Middle frontal gyrus (tissue), 1 donor: ENCODE results near the gene PTPRN2.
"Not testable (repeated sequence)": the region's sequence is repeated elsewhere in the genome, so short reads cannot be mapped to it uniquely, and the experiment has no call there.

ENCODE experiments used
- DNase-seq: peaks from one replicate; pipeline ENCODE4 v3.0.0-alpha.2; 2015; ENCODE audit warnings: low spot score; ENCODE audit errors: extremely low spot score

PTPRN2 gene

DNA sequence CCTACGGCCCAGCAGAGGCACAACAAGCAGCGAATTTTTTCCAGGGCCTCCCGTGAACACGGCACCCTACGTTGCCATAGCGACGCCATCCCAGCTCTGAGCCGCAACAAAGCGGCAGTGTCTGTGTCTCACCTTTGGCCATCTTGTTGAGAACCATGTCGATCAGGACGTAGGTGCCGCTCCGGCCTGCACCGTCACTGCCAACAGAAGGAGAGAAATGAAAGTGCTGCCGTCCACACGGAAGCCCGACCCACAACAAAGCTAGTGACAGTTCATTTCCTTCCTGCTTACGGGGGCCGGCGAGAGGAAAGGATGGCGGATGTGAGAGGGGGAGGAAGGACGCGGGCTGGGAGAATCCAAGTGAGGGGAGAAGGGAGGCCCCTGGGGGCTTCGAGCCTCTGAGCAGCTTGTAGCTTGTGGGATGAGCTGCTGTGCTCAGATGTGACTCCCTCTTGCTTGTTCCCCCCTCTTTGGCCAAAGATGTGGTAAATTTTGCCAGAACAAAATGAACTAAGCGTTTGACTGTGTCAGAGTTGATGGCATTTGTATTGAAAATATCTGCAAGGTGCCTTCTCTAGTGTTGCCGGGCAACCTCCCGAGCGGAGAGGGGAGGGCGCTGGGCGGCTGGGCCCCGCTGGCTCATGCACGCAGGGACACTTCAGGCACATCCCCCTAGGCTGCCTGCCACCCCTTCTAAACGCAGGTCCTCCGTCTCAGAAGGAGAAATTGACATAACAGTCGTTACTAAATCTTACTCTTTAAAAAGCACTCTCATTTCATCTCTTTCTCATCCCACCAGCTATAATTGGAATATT is 1018.6 kb downstream of the PTPRN2 start:
- DNase-seq = no peak

DNA sequence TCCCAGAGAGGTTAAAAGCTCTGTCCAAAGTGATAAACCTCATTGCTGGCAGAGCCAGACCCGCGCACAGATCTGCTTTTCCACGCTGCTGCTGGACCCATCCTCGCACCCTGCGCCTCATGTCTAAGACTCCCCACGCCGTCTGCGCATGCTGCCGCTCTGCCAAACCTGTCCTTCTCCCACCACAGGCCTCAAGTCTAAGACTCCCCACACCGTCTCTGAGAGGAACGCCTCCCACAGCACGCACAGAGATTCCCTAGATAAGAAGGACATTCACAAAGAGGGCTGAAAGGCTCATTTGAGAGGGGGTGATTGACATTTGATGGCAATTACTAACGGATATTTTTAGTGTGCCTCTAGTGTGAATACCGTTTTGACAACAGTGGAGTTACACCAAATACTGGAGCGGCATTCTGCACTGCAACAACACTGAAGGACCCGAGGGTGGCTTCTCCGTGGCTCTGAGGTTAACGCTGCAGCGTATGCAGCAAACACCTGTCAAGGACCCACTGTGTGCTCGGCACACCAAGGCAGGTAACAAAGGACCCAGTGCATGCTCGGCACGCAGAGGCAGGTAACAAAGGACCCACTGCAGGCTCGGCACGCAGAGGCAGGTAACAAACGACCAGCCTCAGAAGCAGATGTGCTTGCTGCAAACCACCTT is 1019.4 kb downstream of the PTPRN2 start:
- no peak for DNase-seq

DNA sequence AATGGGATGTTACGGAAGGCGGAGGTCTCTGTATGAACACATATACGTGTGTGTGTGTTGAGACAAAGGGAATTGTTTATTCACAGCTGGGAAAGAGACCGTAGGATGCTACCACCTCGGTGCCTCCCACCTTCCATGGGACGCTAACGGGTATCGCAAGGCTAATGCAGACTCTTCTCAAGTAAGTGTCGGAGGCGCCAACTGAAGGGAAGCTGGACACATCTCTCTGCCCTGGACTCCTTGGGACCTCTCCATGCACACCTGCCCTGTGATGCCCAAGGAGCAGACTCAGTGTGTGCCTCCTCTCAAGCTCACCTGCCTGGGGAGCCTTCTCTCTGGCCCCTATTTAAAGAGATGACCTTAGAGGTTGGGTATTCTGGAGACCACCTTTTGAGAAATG is 1020.0 kb downstream of the PTPRN2 start:
- DNase-seq = no peak

DNA sequence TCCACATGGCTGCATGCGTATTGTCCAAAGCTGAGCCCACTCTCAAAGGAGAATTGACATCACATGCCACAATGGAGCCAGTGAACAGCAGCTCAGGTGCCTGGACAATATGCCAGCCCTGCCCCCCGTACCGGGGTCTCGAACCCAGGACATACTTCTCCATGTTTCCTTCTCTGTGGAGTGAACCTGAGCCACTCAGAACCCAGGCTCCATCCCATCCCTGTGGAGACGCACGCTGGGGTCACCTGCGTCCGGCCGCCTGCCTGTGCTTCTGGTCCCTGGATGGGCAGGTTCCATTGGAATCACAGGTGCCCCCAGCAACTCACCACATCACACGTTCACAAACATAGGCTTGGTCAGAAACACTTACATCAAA is 1021.0 kb downstream of the PTPRN2 start:
- DNase-seq = no peak

DNA sequence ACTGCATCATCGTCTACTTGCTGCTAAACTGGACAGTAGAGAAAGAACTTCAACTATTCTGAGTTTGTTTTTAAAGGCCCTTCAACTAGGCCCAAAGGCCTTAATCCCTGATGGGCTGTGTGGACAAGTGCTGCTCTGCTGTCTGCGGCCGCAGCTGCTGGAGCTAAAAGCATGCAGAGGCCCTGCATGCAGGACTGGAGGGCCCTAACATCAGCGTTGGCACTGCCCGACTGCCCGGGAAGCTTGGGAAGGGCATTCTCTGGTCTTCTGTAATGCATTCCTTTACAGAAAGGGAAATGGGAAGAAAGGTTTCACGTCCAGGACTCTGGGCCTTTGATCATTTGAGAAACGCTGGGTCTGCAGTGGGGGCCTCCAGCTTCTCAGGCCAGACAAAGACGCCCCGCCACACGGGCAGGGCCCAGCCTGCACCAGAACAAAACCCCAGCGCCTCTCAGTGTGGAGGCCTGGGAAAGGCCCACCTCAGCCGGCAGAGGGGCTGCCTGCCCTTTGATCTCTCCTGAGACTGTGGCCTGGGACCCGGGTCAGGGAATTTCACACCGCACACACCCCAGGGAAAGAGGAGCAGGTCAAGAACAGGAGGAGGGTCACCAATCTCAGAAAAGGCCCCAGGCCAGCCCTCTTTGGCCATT is 1021.5 kb downstream of the PTPRN2 start:
- DNase-seq = no peak

DNA sequence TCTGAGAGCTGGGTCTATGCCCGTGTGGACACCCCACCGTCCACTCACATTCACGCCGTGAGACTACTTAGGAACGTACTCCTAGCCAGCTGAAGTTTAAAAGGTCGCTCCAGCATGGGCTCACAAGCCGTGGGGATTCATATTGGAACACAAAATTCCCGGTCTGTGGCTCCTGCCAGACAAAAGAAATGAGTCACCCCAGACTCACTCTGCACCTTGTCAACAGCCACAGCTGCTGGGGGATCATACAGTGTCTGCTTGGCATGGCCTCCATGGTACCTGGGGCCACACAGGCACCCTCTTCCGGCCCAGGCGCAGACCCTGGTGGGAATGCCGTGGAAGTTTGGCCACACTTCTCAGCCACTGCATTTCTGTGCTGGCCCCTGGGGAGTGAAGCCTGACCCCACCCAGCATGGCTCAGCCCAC is 1022.4 kb downstream of the PTPRN2 start:
- DNase-seq = no peak

DNA sequence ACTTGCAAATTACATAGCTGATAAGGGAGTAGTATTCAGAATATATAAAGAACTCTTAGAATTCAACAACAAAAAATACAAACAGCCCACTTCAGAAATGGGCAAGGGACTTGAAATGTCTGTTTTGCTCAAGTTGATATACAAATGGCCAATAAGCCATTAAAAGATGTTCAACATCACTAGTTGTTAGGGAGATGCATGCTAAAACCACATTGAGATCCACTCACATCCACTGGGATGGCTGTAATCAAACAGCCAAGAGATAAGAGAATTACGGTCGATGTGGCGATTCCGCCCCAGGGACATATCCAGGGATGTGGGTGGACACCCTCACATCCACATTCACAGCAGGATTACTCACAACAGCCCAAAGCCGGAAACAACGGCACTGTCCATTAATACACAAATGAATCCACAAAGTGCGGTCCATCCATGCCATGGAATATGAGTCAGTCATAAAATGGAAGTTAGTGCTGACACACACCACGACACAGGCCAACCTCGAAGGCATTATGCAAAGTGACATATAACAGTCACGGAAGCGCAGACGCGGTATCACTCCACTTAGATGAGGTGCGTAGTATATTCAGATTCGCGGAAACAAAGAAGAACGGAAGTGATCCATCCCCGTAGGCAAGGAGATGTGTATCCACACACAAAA is 1023.0 kb downstream of the PTPRN2 start:
- DNase-seq = no peak

DNA sequence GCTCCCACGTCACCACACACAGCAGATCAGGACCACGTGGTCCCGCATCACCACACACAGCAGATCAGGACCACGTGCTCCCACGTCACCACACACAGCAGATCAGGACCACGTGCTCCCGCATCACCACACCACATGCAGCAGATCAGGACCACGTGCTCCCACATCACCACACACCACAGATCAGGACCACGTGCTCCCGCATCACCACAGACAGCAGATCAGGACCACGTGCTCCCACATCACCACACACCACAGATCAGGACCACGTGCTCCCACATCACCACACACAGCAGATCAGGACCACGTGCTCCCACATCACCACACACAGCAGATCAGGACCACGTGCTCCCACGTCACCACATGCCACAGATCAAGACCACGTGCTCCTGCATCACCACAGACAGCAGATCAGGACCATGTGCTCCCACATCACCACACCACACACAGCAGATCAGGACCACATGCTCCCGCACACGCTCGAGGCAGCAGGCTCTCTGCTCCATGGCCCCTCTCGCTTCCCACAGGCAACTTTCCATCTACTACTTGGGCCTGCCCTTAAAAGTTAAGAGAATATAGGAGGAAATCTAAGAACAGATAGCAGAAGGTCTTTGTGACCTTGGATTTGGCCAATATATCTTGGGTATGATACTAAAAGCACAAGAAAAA is 1024.0 kb downstream of the PTPRN2 start:
- DNase-seq = not testable (repeated sequence)

DNA sequence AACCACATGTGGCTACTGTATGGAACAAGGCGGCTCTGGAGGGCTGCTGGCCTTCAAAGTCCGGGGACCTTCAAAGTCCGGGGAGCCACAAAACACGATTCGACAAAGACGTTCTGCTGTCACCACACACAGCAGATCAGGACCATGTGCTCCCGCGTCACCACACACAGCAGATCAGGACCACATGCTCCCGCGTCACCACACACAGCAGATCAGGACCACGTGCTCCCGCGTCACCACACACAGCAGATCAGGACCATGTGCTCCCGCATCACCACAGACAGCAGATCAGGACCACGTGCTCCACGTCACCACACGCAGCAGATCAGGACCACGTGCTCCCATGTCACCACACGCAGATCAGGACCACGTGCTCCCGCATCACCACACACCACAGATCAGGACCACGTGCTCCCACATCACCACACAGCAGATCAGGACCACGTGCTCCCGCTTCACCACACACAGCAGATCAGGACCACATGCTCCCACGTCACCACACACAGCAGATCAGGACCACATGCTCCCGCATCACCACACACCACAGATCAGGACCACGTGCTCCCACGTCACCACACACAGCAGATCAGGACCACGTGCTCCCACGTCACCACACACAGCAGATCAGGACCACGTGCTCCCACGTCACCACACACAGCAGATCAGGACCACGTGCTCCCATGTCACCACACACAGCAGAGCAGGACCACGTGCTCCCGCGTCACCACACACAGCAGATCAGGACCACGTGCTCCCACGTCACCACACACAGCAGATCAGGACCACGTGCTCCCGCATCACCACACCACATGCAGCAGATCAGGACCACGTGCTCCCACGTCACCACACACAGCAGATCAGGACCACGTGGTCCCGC is 1024.9 kb downstream of the PTPRN2 start:
- not testable (repeated sequence) for DNase-seq

DNA sequence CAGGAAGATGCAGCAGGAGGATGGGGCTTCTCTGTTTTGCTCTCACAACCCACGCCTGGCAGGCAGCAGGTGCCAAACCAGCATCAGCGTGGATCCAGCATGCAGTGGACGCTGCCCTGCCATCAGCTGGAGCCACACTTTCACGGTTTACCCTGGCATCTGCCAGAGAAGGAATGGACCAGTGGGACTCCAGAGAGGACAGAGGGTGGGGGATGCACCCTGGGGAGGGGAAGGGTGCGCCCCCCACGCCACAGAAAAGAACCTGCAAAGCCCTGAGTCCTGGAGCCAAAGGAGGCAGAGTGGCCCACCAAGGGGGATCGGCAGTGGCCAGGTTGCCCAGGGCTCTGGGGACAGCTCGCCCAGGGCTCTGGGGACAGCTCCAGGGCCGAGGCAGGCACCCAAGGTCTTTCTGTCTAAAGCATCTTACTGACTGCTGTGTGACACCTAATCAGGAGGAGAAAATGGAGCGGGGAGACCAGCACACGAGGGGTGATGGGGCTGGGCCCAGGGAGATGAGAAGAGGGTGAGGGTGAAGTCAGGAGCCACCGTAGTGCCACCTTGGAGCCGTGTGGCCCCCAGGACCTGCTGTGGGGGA is 1025.7 kb downstream of the PTPRN2 start:
- no peak for DNase-seq

DNA sequence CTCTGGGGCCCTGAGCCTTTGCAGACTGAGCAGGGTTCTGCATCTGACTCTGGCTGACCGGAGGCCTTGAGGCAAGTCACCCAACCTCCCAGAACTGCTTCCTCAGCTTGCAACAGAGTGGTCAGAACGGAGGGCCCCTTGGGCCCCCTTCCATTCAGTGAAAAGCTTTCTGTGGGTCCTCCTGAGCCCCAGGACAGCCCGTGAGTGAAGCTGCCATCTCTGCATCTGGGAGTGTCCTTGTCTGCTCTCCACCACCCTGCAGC is 1026.2 kb downstream of the PTPRN2 start:
- no peak for DNase-seq

DNA sequence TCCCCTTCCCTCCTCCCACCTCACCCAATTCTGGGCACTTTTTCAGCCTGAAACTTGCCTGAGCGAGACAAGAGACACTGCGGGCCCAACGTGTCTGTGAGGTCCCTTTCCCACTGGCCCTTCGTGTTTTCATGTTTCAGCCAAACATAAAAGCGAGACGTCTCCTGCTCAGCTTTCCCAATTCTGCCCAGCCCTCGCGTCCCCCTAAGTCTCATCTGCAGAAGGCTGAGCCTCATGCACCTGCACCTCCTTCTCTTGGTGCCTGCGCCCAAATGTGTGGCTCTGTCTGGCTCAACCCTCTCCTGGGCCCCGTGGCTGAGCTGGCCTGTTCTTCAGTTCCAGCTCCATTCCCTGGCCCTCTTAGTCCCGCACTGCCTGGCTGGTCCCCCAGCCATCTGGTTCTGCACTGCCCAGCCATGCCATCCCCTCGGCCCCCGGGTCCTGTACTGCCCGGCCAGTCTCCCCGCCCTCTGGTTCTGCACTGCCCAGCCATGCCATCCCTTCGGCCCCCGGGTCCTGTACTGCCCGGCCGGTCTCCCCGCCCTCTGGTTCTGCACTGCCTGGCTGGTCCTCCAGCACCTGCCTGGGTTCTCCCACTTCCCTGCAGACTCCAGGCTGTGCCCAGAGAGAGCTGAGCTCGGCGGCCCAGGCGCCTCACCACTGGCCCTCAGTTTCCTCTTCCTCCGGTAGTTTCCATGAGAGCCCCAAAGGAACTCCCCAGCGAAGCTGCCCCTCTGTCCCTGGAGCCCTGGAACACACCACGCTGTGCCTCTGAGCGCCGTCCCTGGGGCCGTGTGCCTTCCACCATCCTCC is 1026.7 kb downstream of the PTPRN2 start:
- no peak for DNase-seq

DNA sequence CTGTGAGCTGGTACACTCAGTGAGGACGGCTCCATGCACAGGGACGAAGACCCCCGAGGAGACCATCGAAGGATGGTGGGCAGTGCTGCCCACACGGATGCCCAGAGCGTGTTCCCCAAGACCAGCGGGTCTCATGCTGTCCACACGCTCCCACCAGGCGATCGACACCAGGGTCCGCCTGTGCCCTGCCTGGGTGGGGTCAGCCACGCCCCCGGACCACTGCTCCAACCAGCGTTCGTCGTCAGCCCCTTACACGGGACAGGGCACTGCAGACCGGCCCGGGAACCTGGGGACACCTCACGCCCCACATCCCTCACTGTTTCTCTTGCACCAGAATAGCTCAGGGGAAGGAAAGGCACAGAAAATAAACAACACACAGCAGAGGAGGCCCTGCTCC is 1027.4 kb downstream of the PTPRN2 start:
- no peak for DNase-seq

DNA sequence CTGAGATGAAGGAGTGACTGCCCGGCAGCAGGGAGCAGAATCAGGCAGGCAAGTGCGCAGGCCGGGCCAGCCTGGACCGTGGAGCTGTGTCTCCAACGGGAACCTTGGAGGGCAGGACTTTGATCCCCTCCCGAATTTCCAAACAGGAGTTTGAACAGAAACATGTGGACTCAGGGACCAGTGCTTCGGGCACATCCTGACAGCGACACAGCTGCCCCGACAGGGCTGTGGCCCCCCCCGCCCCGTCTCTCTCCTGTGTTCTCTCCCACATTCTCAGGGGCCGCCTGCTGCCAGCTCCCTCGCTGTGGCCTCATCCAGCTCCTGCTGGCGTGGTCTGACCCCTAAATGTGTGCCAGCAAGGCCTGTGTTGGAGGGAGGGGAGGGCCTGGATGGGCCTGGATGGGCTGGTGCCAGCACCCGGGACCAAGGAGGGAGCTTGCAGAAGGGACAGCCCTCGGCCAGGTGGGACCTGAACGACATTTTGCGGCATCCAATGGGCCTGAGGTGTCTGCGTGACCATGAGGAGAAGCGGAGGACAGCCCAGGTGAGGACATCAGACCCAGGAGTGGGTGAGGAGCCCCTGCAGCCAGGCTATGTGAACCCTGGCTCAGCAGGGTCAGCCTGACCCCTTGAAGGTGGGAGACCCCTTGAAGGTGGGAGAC is 1027.9 kb downstream of the PTPRN2 start:
- no peak for DNase-seq

DNA sequence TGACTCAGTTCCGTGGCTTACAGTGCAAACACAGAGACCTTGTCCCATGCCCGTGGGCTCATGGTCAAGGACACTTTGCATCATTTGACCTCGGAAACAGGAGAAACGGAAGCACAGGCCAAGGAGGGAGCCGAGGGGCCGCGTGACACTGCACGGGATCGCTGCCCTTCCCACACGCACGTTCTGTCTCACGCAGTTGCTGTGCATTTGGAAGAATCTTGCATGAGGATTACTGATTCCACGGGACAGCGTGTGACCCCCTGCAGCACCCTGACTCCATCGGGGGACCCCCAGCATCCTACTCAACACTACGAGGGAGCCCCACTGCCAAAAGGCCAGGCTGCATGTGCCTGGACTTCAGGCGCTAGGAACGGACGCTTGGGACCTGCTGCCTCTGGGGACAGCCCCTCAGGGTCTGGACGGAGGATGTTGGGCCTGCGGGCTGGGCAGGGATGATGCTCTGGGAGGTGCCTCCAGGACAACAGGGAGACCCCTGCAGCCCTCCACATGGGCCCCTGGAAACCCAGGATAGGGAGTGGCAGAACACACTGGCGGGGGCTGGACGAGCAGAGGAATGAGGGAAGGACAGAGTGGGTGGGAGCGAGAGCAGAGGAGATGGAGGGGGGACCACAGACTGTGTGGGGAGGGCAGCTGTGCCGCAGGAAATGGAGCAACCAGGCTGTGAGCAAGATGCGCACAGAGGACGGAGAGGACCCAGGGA is 1028.6 kb downstream of the PTPRN2 start:
- DNase-seq = no peak

DNA sequence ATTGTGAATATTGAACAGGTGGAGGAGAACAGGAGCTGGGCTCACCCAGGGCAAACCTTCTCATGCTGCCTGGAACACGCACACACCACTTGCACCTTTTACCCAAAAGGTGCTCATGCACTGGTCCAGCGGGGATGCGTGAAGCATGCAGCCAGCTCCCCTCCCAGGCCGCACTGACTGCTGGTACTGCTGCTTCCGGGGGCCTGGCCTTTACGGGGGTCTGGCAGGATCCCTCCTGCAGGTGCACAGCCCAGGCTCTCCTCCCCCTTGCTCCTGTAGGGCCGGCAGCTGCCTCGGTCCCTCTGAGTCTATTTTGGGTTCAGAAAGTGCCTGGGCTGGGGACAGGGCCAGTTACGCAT is 1029.1 kb downstream of the PTPRN2 start:
- DNase-seq = no peak

DNA sequence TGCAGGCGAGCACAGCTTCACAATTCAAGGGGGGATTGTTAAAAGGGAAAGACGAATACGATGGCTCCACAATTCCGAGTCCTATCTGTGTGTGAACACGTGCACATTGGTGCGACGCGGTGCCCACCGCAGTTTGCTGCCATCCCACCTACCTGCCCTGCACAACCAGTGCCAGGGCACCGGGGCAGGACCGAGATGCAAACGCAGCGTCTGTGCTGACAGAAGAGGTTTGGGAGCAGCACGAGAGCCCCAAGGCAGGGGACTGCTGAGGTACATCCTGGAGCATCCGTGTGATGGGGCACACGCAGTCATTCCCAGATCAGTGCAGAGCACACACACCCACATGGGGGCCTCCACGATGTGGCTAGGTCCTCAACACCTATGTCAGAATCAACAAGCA is 1029.6 kb downstream of the PTPRN2 start:
- no peak for DNase-seq

DNA sequence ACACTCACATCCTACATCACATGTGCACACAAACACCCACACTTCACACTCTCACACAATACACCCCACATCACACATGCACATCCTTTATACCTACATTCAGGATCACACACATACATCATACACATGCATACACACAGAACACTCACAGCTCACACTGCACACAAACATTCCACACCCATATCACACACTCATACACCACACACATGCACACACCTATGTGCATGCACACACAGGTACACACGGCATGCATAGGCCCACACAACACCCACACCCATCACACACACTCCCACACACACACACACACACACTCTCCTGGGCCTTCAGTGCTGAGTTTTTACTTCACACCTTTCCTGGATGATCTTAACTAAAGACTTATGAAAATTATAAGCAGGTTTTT is 1030.4 kb downstream of the PTPRN2 start:
- no peak for DNase-seq

DNA sequence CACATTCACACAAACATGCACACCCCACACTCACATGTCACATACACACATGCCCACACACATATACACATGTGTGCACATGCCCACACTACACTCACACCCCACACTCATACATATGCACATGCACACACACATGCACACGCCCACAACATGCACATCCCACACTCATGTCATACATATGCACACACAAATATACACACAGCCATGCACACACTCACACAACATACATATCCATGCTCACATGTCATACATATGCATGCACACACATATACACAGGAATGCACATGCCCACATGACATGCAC is 1031.0 kb downstream of the PTPRN2 start:
- no peak for DNase-seq
